ENCODE data around the gene CD40.

Gene CD40

GRCh38 chr20:46123482-46124245 lies 5.5 kb downstream of the CD40 start:
- TF ChIP-seq, protein P1, sequence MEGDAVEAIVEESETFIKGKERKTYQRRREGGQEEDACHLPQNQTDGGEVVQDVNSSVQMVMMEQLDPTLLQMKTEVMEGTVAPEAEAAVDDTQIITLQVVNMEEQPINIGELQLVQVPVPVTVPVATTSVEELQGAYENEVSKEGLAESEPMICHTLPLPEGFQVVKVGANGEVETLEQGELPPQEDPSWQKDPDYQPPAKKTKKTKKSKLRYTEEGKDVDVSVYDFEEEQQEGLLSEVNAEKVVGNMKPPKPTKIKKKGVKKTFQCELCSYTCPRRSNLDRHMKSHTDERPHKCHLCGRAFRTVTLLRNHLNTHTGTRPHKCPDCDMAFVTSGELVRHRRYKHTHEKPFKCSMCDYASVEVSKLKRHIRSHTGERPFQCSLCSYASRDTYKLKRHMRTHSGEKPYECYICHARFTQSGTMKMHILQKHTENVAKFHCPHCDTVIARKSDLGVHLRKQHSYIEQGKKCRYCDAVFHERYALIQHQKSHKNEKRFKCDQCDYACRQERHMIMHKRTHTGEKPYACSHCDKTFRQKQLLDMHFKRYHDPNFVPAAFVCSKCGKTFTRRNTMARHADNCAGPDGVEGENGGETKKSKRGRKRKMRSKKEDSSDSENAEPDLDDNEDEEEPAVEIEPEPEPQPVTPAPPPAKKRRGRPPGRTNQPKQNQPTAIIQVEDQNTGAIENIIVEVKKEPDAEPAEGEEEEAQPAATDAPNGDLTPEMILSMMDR (IDR thresholded peaks at IDR 0.05; ENCODE audit: low read depth, low read length), result no peak
- no peak overlapping the region for H3K4me3 ChIP-seq (ENCODE audit: low read depth, low read length)

DNA sequence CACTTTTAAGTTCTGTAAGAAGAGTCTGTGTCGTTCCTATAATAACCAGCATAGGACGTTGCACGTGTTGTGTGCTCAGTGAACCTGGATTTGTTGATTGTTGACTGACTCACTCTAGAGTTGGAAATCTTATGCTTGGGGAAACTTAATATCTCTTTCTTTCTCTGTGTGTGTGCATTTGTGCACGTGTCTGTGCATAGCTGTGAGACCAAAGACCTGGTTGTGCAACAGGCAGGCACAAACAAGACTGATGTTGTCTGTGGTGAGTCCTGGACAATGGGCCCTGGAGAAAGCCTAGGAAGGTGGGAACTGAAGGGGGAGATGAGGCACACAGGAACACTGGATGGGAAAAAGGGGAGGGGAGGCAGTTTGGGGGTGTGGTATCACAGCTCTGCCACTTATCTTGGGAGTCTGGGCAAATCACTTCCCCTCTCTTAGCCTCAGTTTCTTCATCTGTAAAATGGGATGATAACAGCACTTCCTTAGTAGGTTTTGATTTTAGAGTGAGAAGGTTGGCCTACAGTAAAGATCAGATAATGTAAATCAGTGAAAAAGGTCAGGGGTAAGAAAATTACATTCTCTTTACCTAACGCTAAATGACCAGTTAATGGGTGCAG lies 8.4 kb downstream of the CD40 start:
- H3K4me3 ChIP-seq (ENCODE audit: low read depth, low read length), result no peak overlapping the region
- TF ChIP-seq, protein P1 (IDR thresholded peaks at IDR 0.05; ENCODE audit: low read depth, low read length), result no peak

- no peak overlapping the region for H3K4me3 ChIP-seq (ENCODE audit: low read depth, low read length)
- TF ChIP-seq, protein P1 (IDR thresholded peaks at IDR 0.05; ENCODE audit: low read depth, low read length), result no peak
These were observed 9.4 kb downstream of the CD40 start for GRCh38 chr20:46127396-46128010.

- TF ChIP-seq, protein P1 (IDR thresholded peaks at IDR 0.05; ENCODE audit: low read depth, low read length), result peak; percentile 43
These were observed 10.4 kb downstream of the CD40 start for GRCh38 chr20:46128310-46129151.

GRCh38 chr20:46129955-46130481 lies 11.9 kb downstream of the CD40 start:
- H3K4me3 ChIP-seq (ENCODE audit: low read depth, low read length), result no peak overlapping the region
- TF ChIP-seq, protein P1 (IDR thresholded peaks at IDR 0.05; ENCODE audit: low read depth, low read length), result no peak

More at GRCh38 chr20:46128310-46129151, 10.4 kb downstream of the CD40 start:
- no peak overlapping the region for H3K4me3 ChIP-seq (ENCODE audit: low read depth, low read length)

- H3K4me3 ChIP-seq (ENCODE audit: low read depth, low read length), result no peak overlapping the region
- TF ChIP-seq, protein P1 (IDR thresholded peaks at IDR 0.05; ENCODE audit: low read depth, low read length), result no peak
These were observed 12.4 kb downstream of the CD40 start for GRCh38 chr20:46130534-46130933.

Data from WI38 (cell line).